ENCODE data around the gene SHROOM2.

Gene SHROOM2

DNA sequence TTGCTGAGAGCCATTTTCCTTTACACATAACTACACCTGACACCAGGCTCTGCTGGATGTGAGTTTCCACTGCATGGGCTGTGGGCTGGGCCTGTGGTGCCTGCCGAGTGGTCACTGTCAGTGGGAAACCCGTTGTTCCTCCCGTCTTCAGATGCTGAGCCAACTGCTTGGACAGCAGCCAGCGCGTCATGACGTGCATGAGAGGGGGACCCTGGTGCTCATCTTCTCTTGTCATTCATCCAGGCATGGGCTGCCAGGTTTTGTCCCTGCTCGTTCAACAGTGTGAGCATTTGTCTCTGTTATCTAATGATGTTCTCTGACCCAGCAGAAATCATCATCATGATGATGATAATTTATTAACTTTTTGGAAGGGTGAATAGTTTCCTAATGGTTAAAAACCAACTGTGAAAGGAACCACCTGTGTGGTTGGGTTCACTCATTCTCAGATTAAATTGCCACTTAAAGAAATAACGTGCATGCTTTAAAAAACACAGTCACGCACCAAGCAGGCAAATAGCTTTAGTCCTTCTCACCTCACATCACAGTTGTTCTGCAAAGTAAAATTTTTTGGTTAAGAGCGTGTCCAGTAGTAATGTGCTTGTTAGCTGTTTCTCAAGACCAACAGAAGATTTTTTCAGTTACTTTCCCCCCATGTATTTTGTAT, 161.0 kb downstream of the SHROOM2 start:
- no peak for DNase-seq (ENCODE audit: low read depth)

DNA sequence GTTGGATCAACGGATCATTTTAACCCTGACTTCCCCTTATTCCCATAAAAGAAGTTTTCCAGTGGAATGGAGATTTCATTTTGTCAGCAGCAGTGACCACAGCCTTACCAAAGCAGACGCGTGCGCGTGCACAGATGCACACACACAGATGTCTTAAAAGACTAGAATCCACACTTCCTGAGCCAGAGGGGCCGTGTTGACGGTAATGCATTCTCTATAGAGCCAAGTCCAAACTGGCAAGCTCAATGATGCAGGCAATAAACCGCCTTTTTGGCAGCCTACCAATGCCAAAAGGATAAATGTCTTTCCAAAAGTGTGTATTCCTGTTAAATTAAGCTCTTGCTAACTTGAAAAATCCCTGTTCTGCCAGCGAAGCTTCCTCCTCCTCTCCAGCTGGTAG, 162.2 kb downstream of the SHROOM2 start:
- no peak for DNase-seq (ENCODE audit: low read depth)

DNA sequence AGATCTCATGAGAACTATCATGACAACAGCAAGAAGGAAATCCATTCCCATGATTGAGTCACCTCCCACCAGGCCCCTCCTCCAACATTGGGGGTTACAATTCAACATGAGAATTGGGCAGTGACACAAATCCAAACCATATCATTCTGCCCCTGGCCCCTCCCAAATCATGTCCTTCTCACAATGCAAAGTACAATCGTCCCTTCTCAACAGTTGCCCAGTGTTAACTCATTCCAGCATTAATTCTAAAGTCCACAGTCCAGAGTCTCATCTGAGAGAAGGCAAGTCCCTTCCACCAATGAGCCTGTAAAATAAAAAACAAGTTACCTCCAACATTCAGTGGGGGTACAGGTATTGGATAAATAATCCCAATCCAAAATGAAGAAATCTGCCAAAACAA, 166.1 kb downstream of the SHROOM2 start:
- no peak for DNase-seq (ENCODE audit: low read depth)

DNA sequence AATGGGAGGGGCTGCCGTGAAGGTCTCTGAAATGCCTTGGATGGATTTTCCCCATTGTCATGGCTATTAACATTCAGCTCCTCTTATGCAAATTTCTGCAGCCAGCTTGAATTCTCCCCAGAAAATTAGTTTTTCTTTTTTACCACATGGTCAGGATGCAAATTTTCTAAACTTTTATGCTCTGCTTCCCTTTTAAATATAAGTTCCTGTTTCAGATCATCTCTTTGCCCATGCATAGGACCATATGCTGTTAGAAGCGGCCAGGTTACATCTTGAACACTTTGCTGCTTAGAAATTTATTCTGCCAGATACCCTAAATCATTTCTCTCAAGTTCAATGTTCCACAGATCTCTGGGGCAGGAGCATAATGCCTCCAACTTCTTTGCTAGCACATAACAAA, 167.2 kb downstream of the SHROOM2 start:
- no peak for DNase-seq (ENCODE audit: low read depth)

DNA sequence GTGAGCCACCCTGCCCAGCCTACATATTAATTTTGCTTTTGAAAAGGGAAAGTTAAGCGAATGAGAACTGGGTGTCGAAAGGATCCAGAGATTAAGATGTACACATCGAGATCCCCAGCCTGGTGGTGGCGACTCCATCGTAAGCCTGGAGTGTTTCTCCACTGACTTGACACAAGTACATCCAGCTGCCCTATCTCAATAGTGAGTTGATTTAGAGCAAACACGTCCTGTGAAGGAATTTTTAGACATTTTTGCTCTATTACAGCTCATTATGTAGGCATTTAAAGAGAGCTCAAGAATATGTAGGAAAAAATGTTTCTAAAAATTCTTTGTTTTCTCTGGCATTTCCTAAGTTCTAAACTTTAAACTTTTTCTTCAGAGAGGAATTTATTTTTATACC, 169.3 kb downstream of the SHROOM2 start:
- DNase-seq (ENCODE audit: low read depth): peak; percentile 79

DNA sequence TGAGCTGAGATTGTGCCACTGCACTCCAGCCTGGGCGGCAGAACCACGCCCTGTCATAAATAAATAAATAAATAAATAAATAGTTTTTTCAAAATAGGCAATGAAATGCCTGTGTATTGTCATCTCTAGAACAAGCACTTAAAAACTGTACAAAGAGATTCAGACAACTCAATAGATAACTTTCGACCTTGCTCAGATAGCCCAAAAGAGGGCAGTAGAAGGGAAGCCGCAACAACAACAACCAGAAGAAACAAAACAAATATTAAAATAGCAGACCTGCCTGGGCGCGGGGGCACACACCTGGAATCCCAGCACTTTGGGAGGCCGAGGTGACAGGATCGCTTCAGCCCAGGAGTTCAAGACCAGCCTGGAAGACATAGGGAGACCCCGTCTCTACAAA, 171.5 kb downstream of the SHROOM2 start:
- no peak for DNase-seq (ENCODE audit: low read depth)

DNA sequence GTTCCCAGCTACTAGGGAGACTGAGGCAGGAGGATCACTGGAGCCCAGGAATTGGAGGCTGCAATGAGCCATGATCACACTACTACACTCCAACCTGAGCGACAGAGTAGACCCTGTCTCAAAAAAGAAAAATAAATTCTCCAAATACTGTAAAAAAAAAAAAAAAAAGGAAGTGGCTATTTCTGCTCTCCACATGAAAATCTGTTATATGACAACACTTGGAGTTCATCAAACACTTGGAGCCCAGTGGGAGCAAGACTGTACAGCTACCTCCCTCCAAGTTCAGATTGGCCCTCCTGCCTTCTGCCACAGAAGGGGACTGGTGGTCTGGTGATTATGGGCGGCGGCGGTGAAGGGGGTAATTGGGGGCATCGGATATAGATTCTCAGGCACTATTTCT, 172.0 kb downstream of the SHROOM2 start:
- DNase-seq (ENCODE audit: low read depth): no peak

DNA sequence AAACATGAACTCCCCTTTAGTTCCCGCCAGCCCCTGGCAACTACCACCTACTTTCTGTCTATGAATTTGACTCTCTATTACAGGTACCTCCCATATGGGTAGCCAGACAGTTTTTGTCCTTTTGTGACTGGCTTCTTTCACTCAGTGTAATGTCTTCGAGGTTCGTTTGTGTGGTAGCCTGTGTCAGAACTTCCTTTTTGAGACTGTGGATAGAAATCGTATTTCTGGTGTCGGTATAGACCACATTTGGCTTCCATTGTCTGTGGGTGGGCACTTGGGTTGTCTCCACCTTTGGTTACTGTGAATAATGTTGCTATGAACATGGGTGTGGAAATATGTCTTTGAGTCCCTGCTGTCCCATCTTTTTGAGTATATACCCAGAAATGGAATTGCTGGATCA, 175.5 kb downstream of the SHROOM2 start:
- DNase-seq (ENCODE audit: low read depth): no peak

DNA sequence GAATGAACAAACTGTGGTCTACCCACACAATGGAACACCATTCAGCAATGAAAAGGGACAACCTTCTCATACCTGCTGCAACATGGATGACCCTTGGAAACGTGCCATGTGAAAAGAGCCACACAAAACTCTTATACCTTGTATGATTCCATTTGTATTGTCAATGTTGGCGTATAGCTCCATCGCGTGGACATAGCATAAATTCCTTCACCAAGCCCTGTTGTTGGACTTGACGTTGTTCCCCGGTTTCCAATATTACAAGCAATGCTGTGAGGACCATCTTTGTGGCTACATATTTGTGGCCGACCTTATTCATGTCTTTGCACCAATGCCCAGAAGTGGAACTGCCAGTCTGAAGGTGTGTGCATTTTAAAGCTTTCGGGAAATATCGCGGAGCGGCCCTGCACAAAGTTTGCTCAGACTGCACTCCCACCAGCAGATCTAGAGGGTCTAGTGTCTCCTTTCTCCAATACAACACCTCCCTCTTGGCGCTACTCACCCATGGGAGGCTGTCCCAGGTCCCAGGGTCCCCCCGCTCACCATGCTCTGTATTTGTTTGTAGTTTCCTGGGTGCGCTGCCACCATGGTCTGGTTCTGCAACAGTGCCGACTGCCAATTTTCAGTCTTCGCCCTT, 180.7 kb downstream of the SHROOM2 start, which contains the start of gene CLDN34:
TSS of gene CLDN34 (plus strand) at position 584 of the 634 bp plus-strand sequence. CDS start at position 584, 0 bp downstream.
- DNase-seq (ENCODE audit: low read depth): no peak

DNA sequence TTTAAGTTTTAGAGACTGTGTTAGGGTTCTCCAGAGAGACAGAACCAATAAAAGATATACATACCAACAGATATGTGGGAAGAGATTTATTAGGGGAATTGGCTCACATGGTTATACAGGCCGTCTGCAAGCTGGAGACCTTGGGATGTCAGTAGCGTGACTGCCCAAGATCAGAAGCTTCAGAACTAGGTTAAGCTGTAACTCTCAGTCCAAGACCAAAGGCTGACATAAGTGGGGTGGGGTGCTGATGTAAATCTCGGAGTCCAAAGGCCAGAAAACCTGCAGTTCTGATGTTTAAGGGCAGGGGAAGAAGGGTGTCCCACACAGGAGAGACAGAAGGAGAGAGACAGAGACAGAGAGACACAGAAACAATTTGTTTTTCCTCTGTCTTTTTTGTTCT, 191.4 kb downstream of the SHROOM2 start:
- no peak for DNase-seq (ENCODE audit: low read depth)

DNA sequence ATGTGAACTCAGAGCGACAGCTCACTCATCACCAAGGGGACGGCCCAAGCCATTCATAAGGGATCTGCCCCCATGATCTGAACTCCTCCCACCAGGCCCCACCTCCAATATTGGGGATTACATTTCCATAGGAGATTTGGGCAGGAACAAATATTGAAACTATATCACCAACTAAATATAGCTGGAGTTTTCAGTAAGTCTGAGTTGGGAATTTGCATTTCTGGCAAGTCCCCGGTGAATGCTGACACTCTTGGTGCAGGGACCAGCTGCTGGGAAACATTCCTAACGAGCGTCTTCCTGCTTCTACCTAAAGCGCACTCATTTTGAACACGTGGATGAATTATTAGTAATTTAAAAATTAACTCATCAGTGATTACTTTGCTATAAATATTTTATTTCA, 194.2 kb downstream of the SHROOM2 start:
- DNase-seq (ENCODE audit: low read depth): no peak

DNA sequence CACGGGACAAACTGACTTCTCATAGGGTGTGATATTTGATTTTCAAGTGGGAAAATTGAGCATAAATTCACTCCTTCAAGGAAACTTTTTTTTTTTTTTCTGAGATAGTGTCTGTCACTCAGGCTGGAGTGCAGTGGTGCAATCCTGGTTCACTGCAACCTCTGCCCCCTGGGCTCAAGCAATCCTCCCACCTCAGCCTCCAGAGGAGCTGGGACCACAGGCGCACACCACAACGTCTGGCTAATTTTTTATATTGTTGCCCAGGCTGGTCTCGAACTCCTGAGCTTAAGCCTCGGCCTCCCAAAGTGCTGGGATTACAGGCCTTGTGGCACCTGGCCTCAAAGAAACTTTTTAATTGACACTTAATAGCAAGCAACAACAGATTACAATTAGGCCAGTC, 194.7 kb downstream of the SHROOM2 start:
- no peak for DNase-seq (ENCODE audit: low read depth)

DNA sequence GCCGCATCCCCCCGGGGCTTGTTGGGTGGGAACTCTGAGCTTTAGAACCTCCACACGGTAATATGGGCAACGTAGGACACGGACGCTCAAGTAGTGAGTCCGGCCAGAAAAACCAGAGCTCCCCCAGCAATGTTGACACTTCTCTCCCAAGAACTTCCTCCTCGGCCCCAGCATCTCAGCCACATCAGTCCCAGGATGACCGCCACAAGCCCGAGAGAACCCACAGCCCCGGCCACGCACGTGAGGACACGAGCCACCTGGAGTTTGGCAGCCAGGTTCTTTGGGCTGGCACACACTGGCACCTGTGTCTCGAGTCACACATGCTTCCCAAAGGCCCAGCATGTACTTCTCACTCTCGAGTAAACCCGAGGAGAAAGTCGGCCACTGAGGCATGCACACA, 197.2 kb downstream of the SHROOM2 start:
- DNase-seq (ENCODE audit: low read depth): no peak

DNA sequence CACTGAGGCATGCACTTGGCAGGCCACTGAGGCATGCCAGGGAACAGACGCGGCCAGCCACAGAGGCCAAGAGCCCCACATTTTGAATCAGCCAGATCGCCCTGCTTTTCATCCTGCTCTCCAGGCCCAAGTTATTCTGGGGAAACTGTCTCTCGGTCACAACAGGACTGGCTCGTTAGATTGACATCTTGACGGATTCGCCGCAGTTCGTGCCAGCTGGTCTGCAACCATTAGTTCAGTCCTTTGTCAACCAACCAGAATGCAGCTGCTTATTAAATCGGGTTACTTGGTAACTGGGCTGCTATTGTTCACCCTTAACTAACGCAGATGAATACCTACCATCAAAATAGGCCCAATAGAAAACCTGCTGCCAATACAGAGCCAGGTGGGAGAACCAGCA, 197.6 kb downstream of the SHROOM2 start:
- DNase-seq (ENCODE audit: low read depth): no peak

DNA sequence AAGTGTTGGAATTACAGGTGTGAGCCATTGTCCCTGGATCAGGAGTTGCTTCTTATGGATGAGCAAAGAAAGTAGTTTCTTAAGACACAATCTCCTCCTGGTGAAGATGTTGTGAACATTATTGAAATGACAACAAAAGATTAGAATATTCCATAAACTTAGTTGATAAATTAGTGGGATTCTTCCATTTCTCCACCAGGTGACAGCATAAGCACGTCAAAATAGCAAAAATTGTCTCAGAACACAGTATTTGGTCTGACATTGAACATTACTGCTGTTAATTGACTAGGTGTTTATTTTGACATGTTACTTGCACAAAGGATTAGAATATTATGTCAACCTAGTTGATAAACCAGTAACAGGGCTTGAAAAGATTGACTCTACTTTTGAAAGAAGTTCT, 202.5 kb downstream of the SHROOM2 start:
- DNase-seq (ENCODE audit: low read depth): peak; percentile 19

DNA sequence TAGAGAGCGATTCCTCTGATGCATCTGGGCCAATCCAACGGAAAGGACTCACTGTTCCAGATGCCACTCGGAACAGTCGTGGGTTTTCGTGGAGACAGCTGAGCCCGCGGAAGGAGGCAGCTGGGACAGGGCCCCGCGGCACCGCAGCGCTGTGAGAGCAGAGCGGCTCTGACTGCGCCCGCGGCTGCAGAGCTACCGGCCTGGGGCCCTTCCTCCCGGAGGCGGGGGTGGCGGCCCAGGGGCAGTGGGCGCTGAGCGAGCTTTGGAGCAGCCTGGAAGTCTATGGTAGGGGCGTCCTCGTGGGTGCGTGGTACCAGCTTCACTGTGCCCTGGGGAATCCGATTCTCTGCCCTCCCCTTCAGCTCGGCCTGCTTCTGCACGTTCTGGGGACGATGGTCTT, 205.8 kb downstream of the SHROOM2 start:
- no peak for DNase-seq (ENCODE audit: low read depth)

DNA sequence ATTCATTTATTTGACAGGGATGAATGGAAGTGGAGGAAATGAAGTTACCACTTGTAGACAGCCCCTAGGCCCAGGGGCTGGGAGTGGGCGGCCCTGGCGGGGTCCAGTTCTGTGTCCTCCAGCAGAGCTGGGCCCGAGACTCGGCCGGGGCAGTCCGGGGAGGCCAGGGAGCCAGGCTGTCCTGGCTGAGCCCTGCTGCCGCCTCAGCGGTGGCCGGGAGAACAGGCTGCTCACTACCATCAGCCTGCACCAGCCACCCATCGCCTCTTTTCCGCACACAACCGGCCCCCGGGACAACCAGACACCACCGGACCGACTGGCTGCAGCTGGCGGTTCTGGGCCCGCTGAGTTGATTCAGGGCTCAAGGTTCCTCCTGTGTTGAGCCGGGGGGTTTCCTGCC, 206.5 kb downstream of the SHROOM2 start:
- DNase-seq (ENCODE audit: low read depth): no peak

DNA sequence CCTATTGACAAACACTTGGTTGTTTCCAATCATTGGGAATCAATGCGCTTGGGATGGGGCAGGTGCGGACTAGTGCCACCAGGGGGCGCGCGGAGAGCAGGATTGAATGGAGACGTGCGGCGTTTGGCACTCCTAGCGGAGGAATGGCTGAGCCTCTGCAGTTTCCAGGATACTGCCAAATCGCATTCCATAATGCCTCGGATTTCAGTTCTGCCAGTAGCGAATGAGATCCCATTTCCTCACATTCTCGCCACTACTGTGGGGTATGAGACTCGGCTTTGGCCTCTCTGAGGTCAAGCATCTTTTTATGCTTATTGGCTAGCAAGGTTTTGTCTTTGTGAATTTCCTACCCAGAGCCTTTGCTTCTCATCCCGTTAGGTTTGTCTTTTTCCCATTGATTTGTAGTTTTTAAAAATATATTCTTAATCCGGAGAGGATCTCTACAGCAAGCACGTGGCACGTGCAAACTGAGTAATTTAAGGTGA, 209.7 kb downstream of the SHROOM2 start:
- DNase-seq (ENCODE audit: low read depth): peak; percentile 71

DNA sequence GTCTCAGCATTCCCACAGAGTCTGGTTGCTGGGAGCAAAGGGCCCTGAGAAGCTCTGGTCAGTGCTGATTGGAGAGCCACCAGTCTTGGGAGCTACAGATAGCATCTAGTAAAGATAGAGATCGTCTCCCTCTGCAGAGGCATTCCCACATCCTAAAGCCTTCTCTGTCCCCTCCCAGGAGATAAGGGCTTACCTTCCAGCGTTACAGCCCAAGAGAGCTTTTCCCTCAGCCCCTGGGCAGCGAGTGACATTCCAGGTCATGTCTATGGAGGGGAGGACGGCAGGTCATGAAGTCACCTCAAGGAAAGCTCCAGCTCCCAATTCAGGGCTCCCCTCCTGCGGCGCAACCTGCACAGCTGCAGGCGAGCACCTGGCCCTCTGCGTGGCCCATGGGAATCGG, 210.8 kb downstream of the SHROOM2 start:
- no peak for DNase-seq (ENCODE audit: low read depth)

DNA sequence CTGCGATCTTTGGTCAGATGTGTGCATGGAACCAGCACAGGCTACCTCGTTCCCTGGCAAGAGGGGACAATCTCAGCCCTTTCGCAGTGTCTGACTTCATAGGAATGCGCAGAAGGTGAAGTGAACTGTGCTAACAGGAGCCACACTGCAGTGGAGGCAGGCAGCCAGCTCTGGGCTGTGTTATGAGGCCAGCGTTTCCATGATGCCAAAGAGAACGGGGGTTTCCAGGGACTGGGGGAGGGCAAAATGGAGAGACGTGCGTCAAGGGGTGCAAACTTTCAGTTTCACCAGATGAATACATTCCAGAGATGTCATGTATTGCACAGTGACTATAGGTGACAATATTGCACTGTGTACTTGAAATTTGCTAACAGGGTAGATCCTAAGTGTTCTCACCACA, 211.3 kb downstream of the SHROOM2 start:
- DNase-seq (ENCODE audit: low read depth): no peak

Data from iris pigment epithelial cell (primary cell).